NB4 (cell line): ENCODE data around the gene TMEM253.

Experiments used
- DNase-seq: peaks from one replicate; pipeline ENCODE4 v3.0.0; 2010; ENCODE audit warnings: low read depth
- H3K4me3 ChIP-seq: one replicate; pipeline ENCODE4 v1.5.1; 2011; ENCODE audit warnings: mild to moderate bottlenecking, low read depth, low read length, moderate library complexity
- CTCF ChIP-seq: IDR thresholded peaks from one replicate; pipeline ENCODE4 v1.5.1; 2012; ENCODE audit warnings: low read depth, low read length
- MYC ChIP-seq: IDR thresholded peaks from 2 replicates; pipeline ENCODE4 v1.6.1; 2011; ENCODE audit warnings: low read depth, low read length
- POLR2A ChIP-seq: IDR thresholded peaks from 2 replicates; pipeline ENCODE4 v1.6.1; 2011; ENCODE audit warnings: mild to moderate bottlenecking; ENCODE audit not compliant: insufficient read length; ENCODE audit errors: extremely low read depth
- TF ChIP-seq, protein P1 (sequence below): IDR thresholded peaks from 2 replicates; pipeline ENCODE4 v1.6.1; 2011; ENCODE audit warnings: low read depth, low read length

The TMEM253 gene

DNA sequence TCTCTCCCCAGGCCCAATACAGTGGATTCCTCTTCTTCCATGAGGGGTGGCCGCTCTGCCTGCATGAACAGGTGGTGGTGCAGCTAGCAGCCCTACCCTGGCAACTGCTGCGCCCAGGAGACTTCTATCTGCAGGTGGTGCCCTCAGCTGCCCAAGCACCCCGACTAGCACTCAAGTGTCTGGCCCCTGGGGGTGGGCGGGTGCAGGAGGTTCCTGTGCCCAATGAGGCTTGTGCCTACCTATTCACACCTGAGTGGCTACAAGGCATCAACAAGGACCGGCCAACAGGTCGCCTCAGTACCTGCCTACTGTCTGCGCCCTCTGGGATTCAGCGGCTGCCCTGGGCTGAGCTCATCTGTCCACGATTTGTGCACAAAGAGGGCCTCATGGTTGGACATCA is 26.9 kb upstream of the TMEM253 start:
- DNase-seq, result no peak
- TF ChIP-seq MYC (no peak), POLR2A (no peak), CTCF (no peak)
- TF ChIP-seq, protein P1, sequence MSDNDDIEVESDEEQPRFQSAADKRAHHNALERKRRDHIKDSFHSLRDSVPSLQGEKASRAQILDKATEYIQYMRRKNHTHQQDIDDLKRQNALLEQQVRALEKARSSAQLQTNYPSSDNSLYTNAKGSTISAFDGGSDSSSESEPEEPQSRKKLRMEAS, result no peak
- no peak overlapping the region for H3K4me3 ChIP-seq

- TF ChIP-seq MYC, result no peak
- no peak for TF ChIP-seq POLR2A
- TF ChIP-seq, protein P1, result no peak
- TF ChIP-seq CTCF, result no peak
- H3K4me3 ChIP-seq, result no peak overlapping the region
- no peak for DNase-seq
These were observed 26.2 kb upstream of the TMEM253 start for GRCh38 chr14:21074398-21075272.

DNA sequence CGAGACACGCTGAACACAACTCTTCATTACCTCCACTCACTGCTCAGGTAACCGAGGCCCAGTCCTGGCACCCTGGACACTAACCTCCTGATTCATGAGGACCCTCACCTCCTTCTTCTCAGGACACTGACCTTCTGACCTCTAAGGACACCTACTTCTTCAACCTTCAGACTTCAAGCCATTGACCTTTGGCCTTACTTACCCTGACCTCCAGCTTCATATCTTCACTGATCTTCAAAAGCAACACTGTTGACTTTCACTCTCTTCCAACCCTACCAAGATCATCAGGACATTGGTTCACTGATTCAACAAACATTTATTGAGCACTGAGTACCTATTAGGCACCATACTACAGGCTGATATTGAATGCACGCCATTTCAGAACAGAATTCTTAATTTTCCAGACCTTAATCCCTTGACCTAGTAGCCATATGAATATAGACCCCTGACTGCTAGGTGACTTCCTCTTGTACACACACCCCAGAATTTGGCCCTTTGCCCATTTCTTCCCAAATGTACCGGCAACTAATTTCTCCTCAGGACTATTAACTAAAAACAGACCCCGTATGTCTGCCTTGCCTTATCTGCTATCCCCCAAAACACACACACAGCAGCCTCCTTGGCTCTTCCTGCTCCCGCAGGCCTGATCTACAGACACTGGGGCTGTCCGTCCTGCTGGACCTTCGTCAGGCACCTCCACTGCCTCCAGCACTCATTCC is 25.0 kb upstream of the TMEM253 start:
- no peak for DNase-seq
- TF ChIP-seq CTCF (no peak), MYC (no peak), POLR2A (no peak)
- TF ChIP-seq, protein P1, result no peak
- no peak overlapping the region for H3K4me3 ChIP-seq

DNA sequence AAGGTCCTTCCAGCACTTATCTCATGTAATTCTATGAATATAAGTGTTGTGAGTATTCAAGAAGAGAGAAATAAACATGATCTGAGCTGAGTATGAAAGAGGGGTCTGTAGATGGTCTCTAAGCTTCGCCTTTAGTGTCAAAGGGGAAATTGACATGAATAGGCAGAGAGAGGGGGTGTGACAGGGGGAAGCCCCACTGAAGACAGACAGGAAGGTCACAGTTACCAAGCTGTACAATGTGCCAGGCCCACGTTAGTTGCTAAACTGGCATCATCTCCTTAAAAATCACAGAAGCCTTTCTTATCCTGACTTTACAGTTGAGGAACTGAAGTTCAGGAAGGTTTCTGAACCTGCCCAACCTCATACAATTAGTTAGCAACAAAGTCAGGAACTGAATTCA is 23.2 kb upstream of the TMEM253 start:
- H3K4me3 ChIP-seq, result no peak overlapping the region
- TF ChIP-seq CTCF (no peak), POLR2A (no peak), MYC (no peak)
- TF ChIP-seq, protein P1, result no peak
- DNase-seq, result no peak

- no peak for DNase-seq
- TF ChIP-seq, protein P1, result no peak
- TF ChIP-seq MYC, result no peak
- TF ChIP-seq POLR2A, result no peak
- TF ChIP-seq CTCF, result no peak
- no peak overlapping the region for H3K4me3 ChIP-seq
These were observed 22.6 kb upstream of the TMEM253 start for GRCh38 chr14:21078287-21078686.
